ENCODE data around the gene PPIB. TPM values are rescaled to one million over a fixed set of nuclear protein-coding genes. Genes with fewer than 3 reads are reported as not detected.

Gene PPIB
- total RNA-seq, 1 donor from 2014 or later: 713 TPM

GRCh38 chr15:64133623-64134344, 29.0 kb downstream of the PPIB start:
- no peak for TF ChIP-seq CTCF (IDR thresholded peaks at IDR 0.05)
- Mint-ChIP-seq H3K27ac (ENCODE audit: unreplicated experiment) (no peak overlapping the region), H3K9me3 (ENCODE audit: low read depth) (no peaks in the 10 kb centered on the region), H3K4me1 (ENCODE audit: low read depth) (no peaks in the 10 kb centered on the region), H3K4me3 (ENCODE audit: unreplicated experiment) (no peak overlapping the region), H3K36me3 (ENCODE audit: low read depth) (peaks cover 54% of the 10 kb centered on the region), H3K27me3 (ENCODE audit: low read depth) (no peaks in the 10 kb centered on the region)
- DNase-seq (ENCODE audit: low spot score): no peak

- Mint-ChIP-seq H3K36me3 (ENCODE audit: low read depth) (peaks cover 57% of the 10 kb centered on the region), H3K27ac (ENCODE audit: unreplicated experiment) (no peak overlapping the region), H3K27me3 (ENCODE audit: low read depth) (no peaks in the 10 kb centered on the region), H3K9me3 (ENCODE audit: low read depth) (no peaks in the 10 kb centered on the region), H3K4me1 (ENCODE audit: low read depth) (no peaks in the 10 kb centered on the region), H3K4me3 (ENCODE audit: unreplicated experiment) (no peak overlapping the region)
- no peak for DNase-seq (ENCODE audit: low spot score)
- no peak for TF ChIP-seq CTCF (IDR thresholded peaks at IDR 0.05)
These were observed 30.6 kb downstream of the PPIB start for GRCh38 chr15:64132217-64132616.

- H3K9me3 Mint-ChIP-seq (ENCODE audit: low read depth): no peaks in the 10 kb centered on the region
- no peak for DNase-seq (ENCODE audit: low spot score)
- no peak overlapping the region for H3K27ac Mint-ChIP-seq (ENCODE audit: unreplicated experiment)
- TF ChIP-seq CTCF (IDR thresholded peaks at IDR 0.05): no peak
- no peaks in the 10 kb centered on the region for H3K27me3 Mint-ChIP-seq (ENCODE audit: low read depth)
- no peak overlapping the region for H3K4me3 Mint-ChIP-seq (ENCODE audit: unreplicated experiment)
- H3K36me3 Mint-ChIP-seq (ENCODE audit: low read depth): peaks cover 54% of the 10 kb centered on the region
- no peaks in the 10 kb centered on the region for H3K4me1 Mint-ChIP-seq (ENCODE audit: low read depth)
These were observed 31.3 kb downstream of the PPIB start for GRCh38 chr15:64131547-64131946.

- Mint-ChIP-seq H3K27me3 (ENCODE audit: low read depth) (no peaks in the 10 kb centered on the region), H3K4me3 (ENCODE audit: unreplicated experiment) (no peak overlapping the region), H3K4me1 (ENCODE audit: low read depth) (no peaks in the 10 kb centered on the region), H3K27ac (ENCODE audit: unreplicated experiment) (no peak overlapping the region), H3K36me3 (ENCODE audit: low read depth) (peaks cover 51% of the 10 kb centered on the region), H3K9me3 (ENCODE audit: low read depth) (no peaks in the 10 kb centered on the region)
- DNase-seq (ENCODE audit: low spot score): no peak
- TF ChIP-seq CTCF (IDR thresholded peaks at IDR 0.05): no peak
These were observed 32.7 kb downstream of the PPIB start for GRCh38 chr15:64130159-64130558.

- Mint-ChIP-seq H3K36me3 (ENCODE audit: low read depth) (peaks cover 48% of the 10 kb centered on the region), H3K4me3 (ENCODE audit: unreplicated experiment) (no peak overlapping the region)
These were observed 35.1 kb downstream of the PPIB start for GRCh38 chr15:64127521-64128270.

More at GRCh38 chr15:64127521-64128270, 35.1 kb downstream of the PPIB start:
- no peak overlapping the region for H3K27ac Mint-ChIP-seq (ENCODE audit: unreplicated experiment)
- H3K27me3 Mint-ChIP-seq (ENCODE audit: low read depth): no peaks in the 10 kb centered on the region
- no peak for TF ChIP-seq CTCF (IDR thresholded peaks at IDR 0.05)
- no peak for DNase-seq (ENCODE audit: low spot score)
- H3K4me1 Mint-ChIP-seq (ENCODE audit: low read depth): no peaks in the 10 kb centered on the region
- H3K9me3 Mint-ChIP-seq (ENCODE audit: low read depth): no peaks in the 10 kb centered on the region

All from chondrocyte (in vitro differentiated cells).